GM19351 (cell line): Measurements from ENCODE around the gene ANKIB1.
"Not testable (repeated sequence)": the region's sequence is repeated elsewhere in the genome, so short reads cannot be mapped to it uniquely, and the experiment has no call there.

Experiments
- ATAC-seq: cut with Tn5 transposase; IDR thresholded peaks from one replicate; pipeline ENCODE4 v1.9.1; 2021; ENCODE audit warnings: mild to moderate bottlenecking, moderate library complexity; ENCODE audit not compliant: unreplicated experiment

ANKIB1 gene

GRCh38 chr7:92402920-92403759 is 157.4 kb downstream of the ANKIB1 start:
- ATAC-seq = no peak

- no peak for ATAC-seq
These were observed 157.9 kb downstream of the ANKIB1 start for GRCh38 chr7:92403760-92404074.

- ATAC-seq = no peak
These were observed 158.4 kb downstream of the ANKIB1 start for GRCh38 chr7:92404170-92404614.

- ATAC-seq = no peak
These were observed 163.6 kb downstream of the ANKIB1 start for GRCh38 chr7:92409357-92409756.

GRCh38 chr7:92410162-92410561 is 164.4 kb downstream of the ANKIB1 start:
- ATAC-seq = not testable (repeated sequence)

GRCh38 chr7:92412745-92413144 is 167.0 kb downstream of the ANKIB1 start:
- ATAC-seq = no peak

- no peak for ATAC-seq
These were observed 167.8 kb downstream of the ANKIB1 start for GRCh38 chr7:92413550-92413949.

- no peak for ATAC-seq
These were observed 169.5 kb downstream of the ANKIB1 start for GRCh38 chr7:92415225-92415624.

GRCh38 chr7:92417913-92418312 is 172.1 kb downstream of the ANKIB1 start:
- no peak for ATAC-seq

GRCh38 chr7:92421676-92422435 is 176.1 kb downstream of the ANKIB1 start:
- ATAC-seq = no peak

- no peak for ATAC-seq
These were observed 177.2 kb downstream of the ANKIB1 start for GRCh38 chr7:92422926-92423325.

GRCh38 chr7:92423710-92424131 is 177.9 kb downstream of the ANKIB1 start:
- no peak for ATAC-seq

GRCh38 chr7:92425311-92425947 is 179.7 kb downstream of the ANKIB1 start:
- ATAC-seq = no peak

GRCh38 chr7:92427193-92427592 is 181.4 kb downstream of the ANKIB1 start:
- no peak for ATAC-seq

GRCh38 chr7:92432299-92432946 is 186.6 kb downstream of the ANKIB1 start:
- no peak for ATAC-seq

GRCh38 chr7:92433019-92433418 is 187.2 kb downstream of the ANKIB1 start:
- no peak for ATAC-seq

- no peak for ATAC-seq
These were observed 189.8 kb downstream of the ANKIB1 start for GRCh38 chr7:92435542-92435941.

- no peak for ATAC-seq
These were observed 191.1 kb downstream of the ANKIB1 start for GRCh38 chr7:92436612-92437445.

- no peak for ATAC-seq
These were observed 192.2 kb downstream of the ANKIB1 start for GRCh38 chr7:92437956-92438491.

- ATAC-seq = not testable (repeated sequence)
These were observed 196.9 kb downstream of the ANKIB1 start for GRCh38 chr7:92442720-92443119.
